Epithelial cell of esophagus (primary cell): ENCODE results near the gene TNS3.

Experiments
- DNase-seq: peaks from one replicate; pipeline ENCODE4 v3.0.0; 2010; ENCODE audit warnings: low read depth
- H3K4me3 ChIP-seq: 2 replicates; pipeline ENCODE4 v1.5.1; 2011; ENCODE audit warnings: mild to moderate bottlenecking, low read length, control low read depth
- CTCF ChIP-seq: IDR thresholded peaks from 2 replicates; pipeline ENCODE4 v1.5.1; 2011; ENCODE audit warnings: low read depth, mild to moderate bottlenecking, low read length, control low read depth, inconsistent platforms; ENCODE audit not compliant: insufficient read depth; ENCODE audit errors: missing control alignments

The TNS3 gene

GRCh38 chr7:47485640-47486435 is 96.1 kb downstream of the TNS3 start:
- DNase-seq: no peak
- H3K4me3 ChIP-seq: no peak overlapping the region
- no peak for TF ChIP-seq CTCF

GRCh38 chr7:47484923-47485639 is 96.8 kb downstream of the TNS3 start:
- DNase-seq: no peak
- no peak overlapping the region for H3K4me3 ChIP-seq
- TF ChIP-seq CTCF: no peak

- no peak overlapping the region for H3K4me3 ChIP-seq
- TF ChIP-seq CTCF: no peak
Measured at GRCh38 chr7:47484457-47484856, 97.5 kb downstream of the TNS3 start.

GRCh38 chr7:47483604-47484273 is 98.2 kb downstream of the TNS3 start:
- H3K4me3 ChIP-seq: no peak overlapping the region
- no peak for DNase-seq
- no peak for TF ChIP-seq CTCF

More at GRCh38 chr7:47484457-47484856, 97.5 kb downstream of the TNS3 start:
- DNase-seq: no peak

- peak; percentile 81 for DNase-seq
- no peak for TF ChIP-seq CTCF
- H3K4me3 ChIP-seq: no peak overlapping the region
Measured at GRCh38 chr7:47482013-47482875, 99.7 kb downstream of the TNS3 start.

GRCh38 chr7:47481541-47482012 is 100.3 kb downstream of the TNS3 start:
- DNase-seq: no peak
- no peak overlapping the region for H3K4me3 ChIP-seq
- TF ChIP-seq CTCF: no peak
